MCF 10A (cell line): ENCODE data around the gene UNC5A. TPM values are rescaled to one million over a fixed set of nuclear protein-coding genes. Genes with fewer than 3 reads are reported as not detected.

Experiments used
- BruUV-seq: library from RNA; stranded (reverse); fragments of 400-500 nt; replicated peaks from 2 replicates; lab custom pipeline; 2021; lab: Mats Ljungman, UMichigan
- CTCF ChIA-PET: fragments of 300-600 bp; sonication (Branson Sonifier 250); formaldehyde crosslinking; extraction: SDS; loops from one replicate; lab custom pipeline; 2021; ENCODE audit warnings: antibody characterized with exemption, inconsistent platforms; lab: Yijun Ruan, JAX
- POLR2A ChIA-PET: fragments of 300-600, 350-650 bp; sonication (Branson Sonifier 250); formaldehyde crosslinking; extraction: SDS; loops from one replicate; lab custom pipeline; 2020; ENCODE audit warnings: antibody characterized with exemption, inconsistent platforms; lab: Yijun Ruan, JAX
- DNase-seq: peaks from one replicate; pipeline ENCODE4 v3.0.0-alpha.2; 2018; ENCODE audit not compliant: unreplicated experiment
- H3K27ac Mint-ChIP-seq: one replicate; pipeline ENCODE4 v1.8.0; 2022; ENCODE audit warnings: mild to moderate bottlenecking, low read depth, mixed read lengths; ENCODE audit not compliant: unreplicated experiment
- H3K27me3 Mint-ChIP-seq: one replicate; pipeline ENCODE4 v1.8.0; 2022; ENCODE audit warnings: mixed read lengths; ENCODE audit not compliant: insufficient read depth, unreplicated experiment
- H3K36me3 Mint-ChIP-seq: one replicate; pipeline ENCODE4 v1.8.0; 2022; ENCODE audit warnings: mild to moderate bottlenecking, moderate library complexity, mixed read lengths; ENCODE audit not compliant: insufficient read depth, unreplicated experiment
- H3K4me1 Mint-ChIP-seq: one replicate; pipeline ENCODE4 v1.8.0; 2022; ENCODE audit warnings: mixed read lengths; ENCODE audit not compliant: insufficient read depth, unreplicated experiment
- H3K4me3 Mint-ChIP-seq: one replicate; pipeline ENCODE4 v1.8.0; 2022; ENCODE audit warnings: mild to moderate bottlenecking, moderate library complexity, mixed read lengths; ENCODE audit not compliant: unreplicated experiment
- H3K9me3 Mint-ChIP-seq: one replicate; pipeline ENCODE4 v1.8.0; 2022; ENCODE audit warnings: mixed read lengths; ENCODE audit not compliant: unreplicated experiment
- intact Hi-C: fragments of 100-400 bp; cut with micrococcal nuclease; formaldehyde crosslinking; loops from 2 replicates; pipeline ENCODE4 v1.14.1; 2022
- total RNA-seq: library from RNA; stranded (reverse); gene quantifications from 2 replicates; pipeline ENCODE4 v1.2.3, GENCODE V29; 2022
- TF ChIP-seq, protein P1 (sequence below): fragments of 200-600 bp; IDR thresholded peaks from one replicate; pipeline ENCODE4 v1.8.0; 2022; ENCODE audit warnings: antibody characterized with exemption, mild to moderate bottlenecking; ENCODE audit not compliant: unreplicated experiment

UNC5A gene
- total RNA-seq, 1 experiment from 2014 or later = 0.51 TPM

- ChIA-PET CTCF (interaction anchor here (1.0 kb wide), 1 partner anchor 185 kb away, joined by 5 read pairs; no protein-coding TSS in a partner anchor), POLR2A (no interaction called here)
- DNase-seq = no peak
- H3K4me3 Mint-ChIP-seq = peak overlapping the region; percentile 41
- BruUV-seq = no TSS peak
- H3K9me3 Mint-ChIP-seq = no peaks in the 10 kb centered on the region
- H3K27ac Mint-ChIP-seq = no peak overlapping the region
- H3K4me1 Mint-ChIP-seq = peaks cover 9% of the 10 kb centered on the region
- intact Hi-C loops = no loop called here
- TF ChIP-seq, protein P1, sequence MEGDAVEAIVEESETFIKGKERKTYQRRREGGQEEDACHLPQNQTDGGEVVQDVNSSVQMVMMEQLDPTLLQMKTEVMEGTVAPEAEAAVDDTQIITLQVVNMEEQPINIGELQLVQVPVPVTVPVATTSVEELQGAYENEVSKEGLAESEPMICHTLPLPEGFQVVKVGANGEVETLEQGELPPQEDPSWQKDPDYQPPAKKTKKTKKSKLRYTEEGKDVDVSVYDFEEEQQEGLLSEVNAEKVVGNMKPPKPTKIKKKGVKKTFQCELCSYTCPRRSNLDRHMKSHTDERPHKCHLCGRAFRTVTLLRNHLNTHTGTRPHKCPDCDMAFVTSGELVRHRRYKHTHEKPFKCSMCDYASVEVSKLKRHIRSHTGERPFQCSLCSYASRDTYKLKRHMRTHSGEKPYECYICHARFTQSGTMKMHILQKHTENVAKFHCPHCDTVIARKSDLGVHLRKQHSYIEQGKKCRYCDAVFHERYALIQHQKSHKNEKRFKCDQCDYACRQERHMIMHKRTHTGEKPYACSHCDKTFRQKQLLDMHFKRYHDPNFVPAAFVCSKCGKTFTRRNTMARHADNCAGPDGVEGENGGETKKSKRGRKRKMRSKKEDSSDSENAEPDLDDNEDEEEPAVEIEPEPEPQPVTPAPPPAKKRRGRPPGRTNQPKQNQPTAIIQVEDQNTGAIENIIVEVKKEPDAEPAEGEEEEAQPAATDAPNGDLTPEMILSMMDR = no peak
- H3K27me3 Mint-ChIP-seq = peaks cover 27% of the 10 kb centered on the region
- no peaks in the 10 kb centered on the region for H3K36me3 Mint-ChIP-seq
Measured at GRCh38 chr5:176845392-176845713, 35.0 kb downstream of the UNC5A start.

- Mint-ChIP-seq H3K27ac (no peak overlapping the region), H3K9me3 (no peaks in the 10 kb centered on the region), H3K27me3 (peaks cover 19% of the 10 kb centered on the region), H3K4me1 (peaks cover 9% of the 10 kb centered on the region), H3K4me3 (no peak overlapping the region), H3K36me3 (no peaks in the 10 kb centered on the region)
- intact Hi-C loops = no loop called here
- TF ChIP-seq, protein P1 = no peak
- DNase-seq = no peak
- CTCF ChIA-PET = no interaction called here
- no TSS peak for BruUV-seq
- POLR2A ChIA-PET = no interaction called here
Measured at GRCh38 chr5:176846335-176847140, 36.2 kb downstream of the UNC5A start.

DNA sequence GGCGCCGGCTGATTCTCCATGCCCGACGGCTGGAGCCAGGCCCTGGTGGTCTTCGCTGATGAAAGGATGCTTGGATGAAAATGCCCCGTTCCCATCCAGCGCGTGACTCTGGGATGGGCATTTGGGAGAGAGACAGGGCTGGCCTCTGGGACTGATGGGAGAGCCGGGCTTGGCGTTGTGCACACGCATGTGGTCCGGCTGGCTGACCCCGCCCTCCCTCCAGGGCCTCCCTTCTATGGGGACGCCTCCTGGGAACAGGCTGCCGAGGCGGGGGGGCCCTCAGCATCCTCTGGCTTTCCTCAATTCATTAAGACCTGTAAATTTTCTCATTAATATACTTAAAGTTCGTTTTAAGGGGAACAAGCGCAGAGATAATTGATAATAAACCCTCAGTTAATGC, 36.8 kb downstream of the UNC5A start:
- H3K4me1 Mint-ChIP-seq = peaks cover 9% of the 10 kb centered on the region

GRCh38 chr5:176847726-176848290, 37.4 kb downstream of the UNC5A start:
- Mint-ChIP-seq H3K27ac (no peak overlapping the region), H3K9me3 (no peaks in the 10 kb centered on the region), H3K27me3 (peaks cover 11% of the 10 kb centered on the region), H3K4me1 (peaks cover 9% of the 10 kb centered on the region), H3K4me3 (no peak overlapping the region), H3K36me3 (no peaks in the 10 kb centered on the region)
- TF ChIP-seq, protein P1 = no peak
- BruUV-seq = no TSS peak
- CTCF ChIA-PET = interaction anchor here (0.6 kb wide), 2 partner anchors 159 to 745 kb away, joined by 4 read pairs; no protein-coding TSS in a partner anchor
- no peak for DNase-seq
- intact Hi-C loops = no loop called here
- POLR2A ChIA-PET = interaction anchor here (0.5 to 0.9 kb wide), 3 partner anchors 94 to 187 kb away, joined by 3 to 4 read pairs (median 3); no protein-coding TSS in a partner anchor

More for the DNA sequence above, 36.8 kb downstream of the UNC5A start:
- Mint-ChIP-seq H3K27ac (no peak overlapping the region), H3K36me3 (no peaks in the 10 kb centered on the region), H3K9me3 (no peaks in the 10 kb centered on the region), H3K4me3 (no peak overlapping the region), H3K27me3 (peaks cover 13% of the 10 kb centered on the region)
- TF ChIP-seq, protein P1 = no peak
- POLR2A ChIA-PET = interaction anchor here (0.6 kb wide), 1 partner anchor 94 kb away, joined by 3 read pairs; no protein-coding TSS in a partner anchor
- CTCF ChIA-PET = no interaction called here
- BruUV-seq = no TSS peak
- no peak for DNase-seq
- intact Hi-C loops = no loop called here
